Suprapubic skin (tissue), 3 donors: ENCODE results near the gene HBZ.

Source experiments
- CTCF ChIP-seq, 2 donors: fragments of 200-600 bp in 1 of 2; fragments of 450-650 bp in 1 of 2; sonication (generic) in 1 of 2; IDR thresholded peaks; one replicate each; pipeline ENCODE4 v1.5.1; 2016 to 2019; ENCODE audit warnings: antibody characterized with exemption in 2 of 2, mild to moderate bottlenecking in 1 of 2, moderate library complexity in 1 of 2
- EP300 ChIP-seq: sonication (generic); formaldehyde crosslinking; IDR thresholded peaks from one replicate; pipeline ENCODE4 v1.6.1; 2017; ENCODE audit warnings: antibody characterized with exemption
- POLR2A ChIP-seq, 2 donors: fragments of 450-650 bp; IDR thresholded peaks; one replicate each; pipeline ENCODE4 v1.6.1; 2017; ENCODE audit warnings: antibody characterized with exemption in 2 of 2, mild to moderate bottlenecking in 2 of 2, moderate library complexity in 2 of 2

- TF ChIP-seq EP300, result no peak
- TF ChIP-seq CTCF (IDR thresholded peaks at IDR 0.05), result no peak
- TF ChIP-seq POLR2A (IDR thresholded peaks at IDR 0.05), result no peak
Observed at GRCh38 chr16:133716-134115, 18.7 kb upstream of the HBZ start.
